GM21825 (cell line): ENCODE results near the gene SPEN.
"Not testable (repeated sequence)": the region's sequence is repeated elsewhere in the genome, so short reads cannot be mapped to it uniquely, and the experiment has no call there.

Experiments used
- ATAC-seq: cut with Tn5 transposase; IDR thresholded peaks from one replicate; pipeline ENCODE4 v1.9.1; 2021; ENCODE audit warnings: mild to moderate bottlenecking, moderate library complexity; ENCODE audit not compliant: unreplicated experiment

SPEN gene, protein sequence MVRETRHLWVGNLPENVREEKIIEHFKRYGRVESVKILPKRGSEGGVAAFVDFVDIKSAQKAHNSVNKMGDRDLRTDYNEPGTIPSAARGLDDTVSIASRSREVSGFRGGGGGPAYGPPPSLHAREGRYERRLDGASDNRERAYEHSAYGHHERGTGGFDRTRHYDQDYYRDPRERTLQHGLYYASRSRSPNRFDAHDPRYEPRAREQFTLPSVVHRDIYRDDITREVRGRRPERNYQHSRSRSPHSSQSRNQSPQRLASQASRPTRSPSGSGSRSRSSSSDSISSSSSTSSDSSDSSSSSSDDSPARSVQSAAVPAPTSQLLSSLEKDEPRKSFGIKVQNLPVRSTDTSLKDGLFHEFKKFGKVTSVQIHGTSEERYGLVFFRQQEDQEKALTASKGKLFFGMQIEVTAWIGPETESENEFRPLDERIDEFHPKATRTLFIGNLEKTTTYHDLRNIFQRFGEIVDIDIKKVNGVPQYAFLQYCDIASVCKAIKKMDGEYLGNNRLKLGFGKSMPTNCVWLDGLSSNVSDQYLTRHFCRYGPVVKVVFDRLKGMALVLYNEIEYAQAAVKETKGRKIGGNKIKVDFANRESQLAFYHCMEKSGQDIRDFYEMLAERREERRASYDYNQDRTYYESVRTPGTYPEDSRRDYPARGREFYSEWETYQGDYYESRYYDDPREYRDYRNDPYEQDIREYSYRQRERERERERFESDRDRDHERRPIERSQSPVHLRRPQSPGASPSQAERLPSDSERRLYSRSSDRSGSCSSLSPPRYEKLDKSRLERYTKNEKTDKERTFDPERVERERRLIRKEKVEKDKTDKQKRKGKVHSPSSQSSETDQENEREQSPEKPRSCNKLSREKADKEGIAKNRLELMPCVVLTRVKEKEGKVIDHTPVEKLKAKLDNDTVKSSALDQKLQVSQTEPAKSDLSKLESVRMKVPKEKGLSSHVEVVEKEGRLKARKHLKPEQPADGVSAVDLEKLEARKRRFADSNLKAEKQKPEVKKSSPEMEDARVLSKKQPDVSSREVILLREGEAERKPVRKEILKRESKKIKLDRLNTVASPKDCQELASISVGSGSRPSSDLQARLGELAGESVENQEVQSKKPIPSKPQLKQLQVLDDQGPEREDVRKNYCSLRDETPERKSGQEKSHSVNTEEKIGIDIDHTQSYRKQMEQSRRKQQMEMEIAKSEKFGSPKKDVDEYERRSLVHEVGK (N-terminal part only)

DNA sequence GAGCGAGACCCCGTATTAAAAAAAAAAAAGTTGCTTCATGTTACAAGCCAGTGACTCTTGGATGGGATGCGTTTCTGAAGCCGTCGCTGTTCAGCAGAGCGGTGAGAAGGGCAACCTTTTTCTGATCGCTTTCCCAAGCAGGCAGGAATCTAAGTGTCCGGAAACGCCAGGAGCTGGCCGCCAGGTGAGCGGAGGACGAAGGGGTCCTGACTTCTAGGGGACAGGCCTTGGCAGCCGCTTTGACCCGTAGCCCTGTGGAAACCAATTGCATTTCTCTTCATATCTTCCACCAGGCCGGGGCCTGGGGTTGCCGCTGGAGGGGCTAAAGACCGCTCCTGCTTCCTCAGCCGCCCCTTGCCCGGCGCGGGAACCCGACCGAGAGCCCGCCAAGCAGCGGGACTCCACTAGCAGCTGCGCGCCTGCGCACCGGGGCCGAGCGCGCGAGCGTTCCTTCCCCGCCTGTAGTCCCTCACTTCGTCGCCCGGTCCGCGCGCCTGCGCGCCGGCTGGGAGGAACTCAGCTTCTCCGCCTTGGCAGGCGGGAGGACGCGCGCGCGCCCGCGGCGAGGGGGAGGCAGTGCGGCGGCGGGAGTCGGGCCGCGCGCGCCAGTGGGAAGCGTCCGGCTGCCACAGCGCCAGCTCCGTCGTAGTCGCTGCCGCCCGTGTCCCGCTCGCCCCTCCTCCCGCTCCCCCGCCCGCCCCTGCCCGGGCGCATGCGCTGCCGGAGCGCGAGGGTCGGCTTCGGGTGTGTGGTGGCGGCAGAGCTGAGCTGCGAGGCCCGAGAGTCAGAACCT, at the start of gene SPEN:
SPEN (plus strand) TSS at position 608 of the 793 bp plus-strand sequence. CDS start 361 bp downstream, outside the sequence.
- peak; percentile 48 for ATAC-seq

GRCh38 chr1:15799004-15799867, 48.3 kb upstream of the SPEN start:
- ATAC-seq = no peak

DNA sequence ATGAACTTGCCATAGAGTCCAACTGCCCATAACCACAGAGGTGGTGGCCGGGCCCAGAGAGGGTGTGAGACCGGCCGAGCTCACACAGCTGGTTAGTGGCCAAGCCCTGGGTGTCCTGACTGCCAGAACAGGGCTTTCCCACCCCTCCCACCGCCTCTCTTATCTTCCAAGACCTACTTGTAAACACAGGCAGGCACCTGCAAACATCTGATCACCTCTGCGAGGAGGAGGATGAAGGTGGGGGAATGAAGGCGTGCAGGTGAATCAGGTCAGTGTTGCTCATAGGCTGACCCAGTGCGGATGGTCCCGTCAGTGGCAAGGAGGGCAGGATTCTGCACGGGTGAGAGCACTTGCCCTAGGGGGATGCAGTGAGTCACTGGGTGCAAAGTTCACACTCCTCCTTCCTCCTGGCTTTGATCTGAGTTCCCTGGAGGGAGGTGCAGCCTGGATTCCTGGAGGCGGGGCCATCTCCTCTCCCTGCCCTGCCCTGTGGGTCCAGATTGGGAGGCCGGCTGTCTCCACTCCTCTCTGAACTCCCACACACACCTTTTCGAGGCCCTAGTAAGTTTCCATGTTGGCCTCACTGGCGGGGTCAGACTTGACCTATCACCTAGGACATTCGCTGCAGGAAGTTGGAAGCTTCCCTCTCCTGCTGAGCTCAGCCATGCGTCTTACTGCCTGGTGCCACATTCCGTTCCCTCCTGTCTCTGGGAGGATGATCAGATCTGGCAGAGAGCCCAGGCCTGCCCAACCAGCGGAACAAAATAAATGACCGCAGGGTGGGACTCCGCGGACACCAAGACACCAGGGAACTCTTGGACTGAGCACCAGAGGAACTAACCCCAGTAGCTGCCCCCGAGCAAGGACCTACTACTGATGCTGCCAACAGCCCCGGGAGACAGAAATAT, 47.3 kb upstream of the SPEN start:
- ATAC-seq = no peak

- no peak for ATAC-seq
These were observed 45.1 kb upstream of the SPEN start for GRCh38 chr1:15802234-15802965.

GRCh38 chr1:15803380-15803779, 44.1 kb upstream of the SPEN start:
- ATAC-seq = no peak

DNA sequence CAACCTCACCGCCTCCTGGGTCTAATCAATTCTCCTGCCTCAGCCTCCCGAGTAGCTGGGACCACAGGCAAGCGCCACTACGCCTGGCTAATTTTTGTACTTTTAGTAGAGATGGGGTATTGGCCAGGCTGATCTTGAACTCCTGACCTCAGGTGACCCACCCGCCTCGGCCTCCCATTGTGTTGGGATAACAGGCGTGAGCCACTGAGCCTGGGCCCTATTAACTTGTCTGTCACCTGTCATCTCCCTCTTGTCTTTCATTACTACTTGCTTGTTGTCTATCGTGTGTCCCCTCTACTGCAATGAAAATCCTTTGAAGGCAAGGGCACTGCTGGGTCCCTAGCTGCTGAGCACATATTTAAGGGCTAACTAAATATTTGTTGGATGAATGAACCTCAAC, 43.4 kb upstream of the SPEN start:
- no peak for ATAC-seq

- ATAC-seq = no peak
These were observed 40.4 kb upstream of the SPEN start for GRCh38 chr1:15807121-15807520.

DNA sequence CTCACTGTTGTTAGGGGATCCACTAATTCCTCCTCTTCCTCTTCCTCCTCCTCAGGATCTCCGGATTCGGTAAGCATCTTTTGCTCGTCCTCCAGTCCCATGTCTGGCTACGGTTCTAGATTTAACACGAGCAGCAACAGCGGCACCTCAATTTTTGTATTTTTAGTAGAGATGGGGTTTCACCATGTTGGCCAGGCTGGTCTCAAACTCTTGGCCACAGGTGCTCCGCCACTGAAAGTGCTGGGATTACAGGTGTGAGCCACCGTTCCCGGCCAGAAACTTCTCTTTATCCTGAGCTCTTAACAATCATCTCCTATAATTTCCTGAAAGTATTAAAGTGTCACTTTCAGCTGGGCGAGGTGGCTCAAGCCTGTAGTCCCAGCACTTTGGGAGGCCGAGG, 40.0 kb upstream of the SPEN start, which contains the start of gene UQCRHL:
UQCRHL (minus strand) TSS at position 101 of the 400 bp plus-strand sequence; CDS start at position 101, 0 bp downstream.
- not testable (repeated sequence) for ATAC-seq

DNA sequence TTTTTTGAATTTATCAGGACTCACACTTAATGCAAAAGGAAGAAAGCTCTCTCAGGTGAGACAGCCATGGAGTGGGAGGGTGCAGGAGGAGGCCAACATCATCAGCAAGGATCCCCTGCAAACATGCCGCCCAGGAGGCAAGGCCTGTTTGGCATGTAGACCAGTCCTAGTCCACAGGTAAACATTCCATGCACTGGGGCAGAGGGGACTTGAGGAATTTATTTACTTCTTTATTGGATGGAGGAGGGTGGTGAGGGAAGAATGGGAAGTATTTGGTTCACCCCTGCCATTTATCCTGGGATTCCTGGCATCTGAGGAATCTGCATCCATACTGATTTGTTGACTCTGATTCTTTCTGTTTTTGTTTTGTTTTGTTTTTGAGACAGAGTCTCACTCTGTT, 38.6 kb upstream of the SPEN start:
- ATAC-seq = no peak

DNA sequence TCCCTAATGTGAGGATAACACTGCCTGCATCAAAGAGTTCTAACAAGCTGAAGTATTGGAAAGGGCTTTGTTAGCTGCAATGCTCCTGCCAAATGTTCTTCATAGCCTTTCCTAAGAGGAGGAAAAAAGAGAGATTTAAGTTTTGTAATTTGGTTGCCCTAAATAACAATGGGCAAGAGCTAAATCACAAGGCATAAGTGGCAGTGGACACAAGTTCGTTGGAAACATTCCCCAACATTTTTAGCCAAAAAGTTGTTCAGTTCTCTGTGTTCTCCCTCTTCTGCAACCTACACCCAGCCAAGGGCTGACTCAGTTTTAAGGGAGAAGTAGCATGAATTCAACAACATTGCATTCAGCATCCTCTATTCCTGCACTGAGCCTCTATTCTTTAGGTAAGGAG, 37.4 kb upstream of the SPEN start:
- ATAC-seq = no peak

DNA sequence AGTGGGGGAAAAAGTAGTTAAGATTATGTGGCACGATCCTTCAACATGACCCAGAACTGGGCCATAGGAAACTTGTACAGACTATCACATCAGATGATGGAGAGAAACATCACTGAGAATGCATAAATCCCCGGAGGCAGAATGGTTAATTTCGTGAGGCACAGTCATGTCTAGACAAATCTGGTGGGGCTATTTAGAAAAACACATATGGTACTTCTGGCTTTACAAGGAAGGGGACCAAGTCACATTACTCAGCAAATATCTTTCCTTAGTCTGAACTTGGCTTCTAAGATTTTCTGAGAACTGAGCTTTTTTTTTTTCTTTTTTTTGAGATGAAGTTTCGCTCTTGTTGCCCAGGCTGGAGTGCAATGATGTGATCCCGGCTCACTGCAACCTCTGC, 30.8 kb upstream of the SPEN start:
- no peak for ATAC-seq

DNA sequence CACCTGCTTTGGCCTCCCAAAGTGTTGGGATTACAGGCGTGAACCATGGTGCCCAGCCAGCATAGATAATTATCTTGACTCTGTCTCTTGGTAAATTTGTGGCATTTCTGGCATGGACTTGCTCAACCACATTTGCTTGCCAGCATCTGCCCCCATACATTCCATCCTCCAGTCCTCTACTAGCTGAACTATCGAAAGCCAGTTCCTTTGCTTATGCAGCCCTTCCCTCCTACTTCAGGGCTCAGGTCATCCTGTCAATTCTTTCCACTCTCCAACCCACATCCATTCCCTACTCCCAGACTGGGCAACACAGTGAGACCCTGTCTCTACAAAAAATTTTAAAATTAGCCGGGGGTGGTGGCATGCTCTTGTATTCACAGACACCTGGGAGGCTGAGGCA, 27.0 kb upstream of the SPEN start:
- no peak for ATAC-seq

DNA sequence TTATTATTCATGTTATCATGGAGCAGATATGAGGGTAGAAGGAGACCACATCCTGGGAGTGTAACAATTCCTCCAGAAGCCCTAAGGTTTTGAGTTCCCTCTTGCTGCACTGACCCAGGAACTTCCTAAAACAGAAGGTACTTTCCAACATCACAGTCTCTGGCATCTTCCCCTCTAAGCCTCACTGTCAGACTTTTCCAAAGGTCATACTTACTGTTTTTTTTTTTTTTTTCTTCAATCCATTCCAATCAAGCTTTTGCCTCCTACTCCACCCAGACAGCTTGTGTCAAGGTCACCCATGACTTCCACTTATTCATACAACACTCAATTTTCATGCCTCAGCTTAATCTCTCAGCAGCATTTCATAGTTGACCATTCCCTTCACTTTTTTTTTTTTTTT, 21.7 kb upstream of the SPEN start:
- ATAC-seq = no peak

GRCh38 chr1:15826810-15827507, 20.5 kb upstream of the SPEN start:
- no peak for ATAC-seq

GRCh38 chr1:15827567-15827966, 19.9 kb upstream of the SPEN start:
- not testable (repeated sequence) for ATAC-seq

GRCh38 chr1:15828931-15829330, 18.6 kb upstream of the SPEN start:
- not testable (repeated sequence) for ATAC-seq

DNA sequence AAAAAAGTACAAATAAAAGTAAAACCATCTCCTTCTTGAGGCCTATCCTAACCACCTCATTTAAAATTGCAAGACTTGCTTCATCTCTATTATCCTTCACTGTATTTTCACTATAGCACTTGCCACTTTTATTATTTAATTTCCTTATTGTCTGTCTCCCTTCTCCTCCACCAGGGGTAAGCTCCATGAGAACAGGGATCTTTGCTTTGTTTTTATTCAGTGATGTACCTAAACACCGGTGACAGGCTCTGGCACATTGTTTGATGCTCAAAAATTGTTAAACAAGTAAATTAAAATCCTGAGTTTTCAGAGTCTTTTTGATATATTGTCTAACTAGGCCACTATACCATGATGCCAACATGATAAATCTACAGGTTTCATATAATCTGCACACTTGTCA, 17.2 kb upstream of the SPEN start:
- no peak for ATAC-seq
